Uterus (tissue), 4 donors: ENCODE measurements around the gene HPS3. TPM values are rescaled to one million over a fixed set of nuclear protein-coding genes. Genes with fewer than 3 reads are reported as not detected.

Experiments used
- DNase-seq, 2 donors: peaks; one replicate each; pipeline ENCODE4 v3.0.0-alpha.2; 2019 to 2020
- H3K27ac ChIP-seq, 2 donors: fragments of 200-600 bp; sonication (generic); 1 replicate in 1 of 2; 2 replicates in 1 of 2; pipeline ENCODE4 v1.5.1; 2016 to 2018
- H3K27me3 ChIP-seq, 2 donors: fragments of 200-600 bp; sonication (generic); one replicate each; pipeline ENCODE4 v1.5.1; 2018 to 2019; ENCODE audit warnings: control low read depth in 1 of 2
- H3K36me3 ChIP-seq, 2 donors: fragments of 200-600 bp; sonication (generic); one replicate each; pipeline ENCODE4 v1.5.1; 2019; ENCODE audit warnings: control low read depth in 1 of 2
- H3K4me1 ChIP-seq, 2 donors: fragments of 200-600 bp; sonication (generic); one replicate each; pipeline ENCODE4 v1.5.1; 2018 to 2019; ENCODE audit warnings: control low read depth in 1 of 2
- H3K4me3 ChIP-seq, 2 donors: fragments of 200-600 bp; sonication (generic); 1 replicate in 1 of 2; 2 replicates in 1 of 2; pipeline ENCODE4 v1.5.1; 2018 to 2019; ENCODE audit warnings: mild to moderate bottlenecking in 1 of 2
- H3K9me3 ChIP-seq, 2 donors: fragments of 200-600 bp; sonication (generic); one replicate each; pipeline ENCODE4 v1.5.1; 2019; ENCODE audit warnings: control low read depth in 1 of 2
- CTCF ChIP-seq, 4 experiments: fragments of 200-600 bp in 2 of 4; fragments of 450-650 bp in 2 of 4; sonication (generic) in 2 of 4; IDR thresholded peaks; one replicate each; pipeline ENCODE4 v1.5.1; 2016 to 2019; ENCODE audit warnings: antibody characterized with exemption in 4 of 4, mild to moderate bottlenecking in 2 of 4, moderate library complexity in 1 of 4
- POLR2A ChIP-seq, 2 donors: fragments of 450-650 bp; IDR thresholded peaks; one replicate each; pipeline ENCODE4 v1.6.1; 2016; ENCODE audit warnings: antibody characterized with exemption in 2 of 2, mild to moderate bottlenecking in 1 of 2, moderate library complexity in 1 of 2
- intact Hi-C: fragments of 100-400 bp; cut with DNase I; formaldehyde crosslinking; loops from one replicate; pipeline ENCODE4 v1.15.1; 2023; ENCODE audit warnings: low total_unique reads
- total RNA-seq, 4 donors: library from RNA; depleted of rRNA in 3 of 4; stranded (reverse); fragments of >200 nt in 3 of 4; gene quantifications; one replicate each; pipeline versions ENCODE4 v1.1.0 to v1.2.4, GENCODE V29; 2014 to 2023
- donor health status: DM: yes; HTN: yes; CAD: no.

HPS3 gene
- total RNA-seq, 4 donors from 2014 or later = 16.5 to 75.6 (median 31.7) TPM

DNA sequence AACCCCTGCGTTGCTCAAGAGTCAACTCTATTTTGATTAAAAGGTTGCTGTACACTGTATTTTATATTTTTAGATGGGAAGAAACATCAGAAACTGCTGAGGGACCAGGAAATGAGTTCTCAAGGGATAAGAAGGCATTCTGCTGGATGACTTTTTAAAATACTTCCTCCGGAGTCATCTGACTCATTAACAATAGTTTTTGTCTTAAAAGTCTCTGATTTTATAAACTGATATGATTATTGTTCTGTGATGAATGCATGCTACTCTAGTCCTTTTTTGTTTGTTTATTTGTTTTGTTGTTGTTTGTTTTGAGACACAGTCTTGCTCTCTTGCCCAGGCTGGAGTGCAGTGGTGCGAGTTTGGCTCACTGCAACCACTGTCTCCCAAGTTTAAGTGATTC is 25.0 kb upstream of the HPS3 start:
- Histone ChIP-seq H3K36me3 (no peaks in the 10 kb centered on the region), H3K27me3 (no peaks in the 10 kb centered on the region), H3K9me3 (no peaks in the 10 kb centered on the region), H3K4me3 (no peak overlapping the region), H3K27ac (no peak overlapping the region), H3K4me1 (no peaks in the 10 kb centered on the region)
- DNase-seq = no peak
- intact Hi-C loops = no loop called here
- TF ChIP-seq CTCF (IDR thresholded peaks at IDR 0.05) (no peak), POLR2A (IDR thresholded peaks at IDR 0.05) (no peak)

GRCh38 chr3:149114458-149114857 is 15.0 kb upstream of the HPS3 start:
- intact Hi-C loops = no loop called here
- DNase-seq = no peak
- Histone ChIP-seq H3K27me3 (no peaks in the 10 kb centered on the region), H3K27ac (no peak overlapping the region), H3K4me3 (no peak overlapping the region), H3K36me3 (no peaks in the 10 kb centered on the region), H3K4me1 (no peaks in the 10 kb centered on the region), H3K9me3 (no peaks in the 10 kb centered on the region)
- TF ChIP-seq CTCF (IDR thresholded peaks at IDR 0.05) (no peak), POLR2A (IDR thresholded peaks at IDR 0.05) (no peak)

DNA sequence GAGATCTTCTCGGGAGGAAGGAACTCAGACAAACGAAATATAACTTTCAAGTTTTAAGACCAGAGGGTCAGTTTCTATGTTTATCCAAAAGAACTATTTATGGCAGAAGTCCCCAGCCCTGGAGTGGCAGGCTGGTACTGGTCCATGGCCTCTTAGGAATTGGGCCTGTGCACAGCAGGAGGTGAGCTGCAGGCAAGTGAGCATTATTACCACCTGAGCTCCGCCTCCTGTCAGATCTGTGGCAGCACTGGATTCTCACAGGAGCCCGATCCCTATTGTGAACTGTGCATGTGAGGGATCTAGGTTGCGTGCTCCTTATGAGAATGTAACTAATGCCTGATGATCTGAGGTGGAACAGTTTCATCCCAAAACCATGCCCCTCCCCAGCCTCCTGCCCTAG is 14.3 kb upstream of the HPS3 start:
- no peak overlapping the region for H3K4me3 ChIP-seq
- H3K27me3 ChIP-seq = no peaks in the 10 kb centered on the region
- no peaks in the 10 kb centered on the region for H3K9me3 ChIP-seq
- intact Hi-C loops = loop anchor here (5.0 kb wide), 1 partner anchor 157 kb away; no protein-coding TSS in a partner anchor
- no peak for DNase-seq
- TF ChIP-seq CTCF (IDR thresholded peaks at IDR 0.05) (no peak), POLR2A (IDR thresholded peaks at IDR 0.05) (no peak)
- no peaks in the 10 kb centered on the region for H3K4me1 ChIP-seq
- H3K27ac ChIP-seq = no peak overlapping the region
- no peaks in the 10 kb centered on the region for H3K36me3 ChIP-seq

- TF ChIP-seq POLR2A (IDR thresholded peaks at IDR 0.05) (no peak), CTCF (IDR thresholded peaks at IDR 0.05) (no peak)
- H3K4me3 ChIP-seq = no peak overlapping the region
- H3K27ac ChIP-seq = no peak overlapping the region
- intact Hi-C loops = loop anchor here (5.0 kb wide), 1 partner anchor 154 kb away; no protein-coding TSS in a partner anchor
- no peaks in the 10 kb centered on the region for H3K36me3 ChIP-seq
- H3K4me1 ChIP-seq = no peaks in the 10 kb centered on the region
- no peaks in the 10 kb centered on the region for H3K27me3 ChIP-seq
- no peaks in the 10 kb centered on the region for H3K9me3 ChIP-seq
- DNase-seq = no peak
These were observed 10.7 kb upstream of the HPS3 start for GRCh38 chr3:149118724-149119123.

- H3K9me3 ChIP-seq = no peaks in the 10 kb centered on the region
- intact Hi-C loops = loop anchor here (5.0 kb wide), 1 partner anchor 153 kb away; no protein-coding TSS in a partner anchor
- DNase-seq = no peak
- no peaks in the 10 kb centered on the region for H3K27me3 ChIP-seq
- H3K4me1 ChIP-seq = no peaks in the 10 kb centered on the region
- H3K4me3 ChIP-seq = no peak overlapping the region
- H3K36me3 ChIP-seq = no peaks in the 10 kb centered on the region
- no peak for TF ChIP-seq POLR2A (IDR thresholded peaks at IDR 0.05)
- TF ChIP-seq CTCF (IDR thresholded peaks at IDR 0.05) = no peak
- no peak overlapping the region for H3K27ac ChIP-seq
These were observed 10.0 kb upstream of the HPS3 start for GRCh38 chr3:149119466-149119865.
